Loucy (cell line): ENCODE results near the gene GRIN2D.

ENCODE experiments used
- H2AFZ ChIP-seq: fragments of 200-600 bp; sonication (generic); 2 replicates; pipeline ENCODE4 v1.6.0; 2016; ENCODE audit warnings: antibody characterized with exemption, mild to moderate bottlenecking, low read length, moderate library complexity
- H3F3A ChIP-seq: fragments of 200-600 bp; 2 replicates; pipeline ENCODE4 v1.6.0; 2016; ENCODE audit warnings: antibody characterized with exemption, low read depth, mild to moderate bottlenecking
- H3K27me3 ChIP-seq: fragments of 200-600 bp; sonication (generic); 2 replicates; pipeline ENCODE4 v1.6.1; 2014; ENCODE audit warnings: low read length, mild to moderate bottlenecking; ENCODE audit not compliant: insufficient read depth, poor library complexity, severe bottlenecking
- H3K36me3 ChIP-seq: fragments of 200-600 bp; sonication (generic); 2 replicates; pipeline ENCODE4 v1.6.1; 2016; ENCODE audit warnings: low read length; ENCODE audit not compliant: insufficient read depth
- H3K4me1 ChIP-seq: fragments of 200-600 bp; sonication (generic); 2 replicates; pipeline ENCODE4 v1.5.1; 2014; ENCODE audit warnings: low read length, mild to moderate bottlenecking; ENCODE audit not compliant: insufficient read depth, poor library complexity, severe bottlenecking
- H3K4me2 ChIP-seq: fragments of 200-600 bp; sonication (generic); 2 replicates; pipeline ENCODE4 v1.6.0; 2014; ENCODE audit warnings: antibody characterized with exemption, low read length, low read depth, mild to moderate bottlenecking; ENCODE audit not compliant: poor library complexity, severe bottlenecking
- H3K4me3 ChIP-seq: fragments of 200-600 bp; sonication (generic); 2 replicates; pipeline ENCODE4 v1.5.1; 2014; ENCODE audit warnings: low read length, mild to moderate bottlenecking, mixed read lengths; ENCODE audit not compliant: poor library complexity, severe bottlenecking
- H3K79me2 ChIP-seq: fragments of 200-600 bp; sonication (generic); 2 replicates; pipeline ENCODE4 v1.6.1; 2014; ENCODE audit warnings: low read length; ENCODE audit not compliant: insufficient read depth
- H3K9ac ChIP-seq: fragments of 200-600 bp; sonication (generic); 2 replicates; pipeline ENCODE4 v1.6.0; 2014; ENCODE audit warnings: mild to moderate bottlenecking, low read depth, low read length, moderate library complexity; ENCODE audit not compliant: poor library complexity, severe bottlenecking
- H3K9me2 ChIP-seq: fragments of 200-600 bp; sonication (generic); replicated peaks from 2 replicates; pipeline ENCODE4 v1.6.1; 2016; ENCODE audit warnings: low read depth, low read length, mixed read lengths
- H3K9me3 ChIP-seq: fragments of 200-600 bp; sonication (generic); 2 replicates; pipeline ENCODE4 v1.6.1; 2014; ENCODE audit warnings: mild to moderate bottlenecking, antibody characterized with exemption, low read length, low read depth; ENCODE audit not compliant: insufficient read depth
- H4K20me1 ChIP-seq: fragments of 200-600 bp; sonication (generic); 2 replicates; pipeline ENCODE4 v1.6.0; 2014; ENCODE audit warnings: antibody characterized with exemption, low read length, mild to moderate bottlenecking; ENCODE audit not compliant: insufficient read depth, poor library complexity, severe bottlenecking
- CTCF ChIP-seq: fragments of 200-600 bp; sonication (generic); conservative IDR thresholded peaks from 2 replicates; pipeline ENCODE4 v1.5.1; 2014; ENCODE audit warnings: mild to moderate bottlenecking, antibody characterized with exemption, low read length
- EZH2phosphoT487 ChIP-seq: fragments of 200-600 bp; IDR thresholded peaks from 2 replicates; pipeline ENCODE4 v1.6.1; 2018; ENCODE audit warnings: antibody characterized with exemption, mild to moderate bottlenecking, moderate library complexity, borderline replicate concordance

Gene GRIN2D

DNA sequence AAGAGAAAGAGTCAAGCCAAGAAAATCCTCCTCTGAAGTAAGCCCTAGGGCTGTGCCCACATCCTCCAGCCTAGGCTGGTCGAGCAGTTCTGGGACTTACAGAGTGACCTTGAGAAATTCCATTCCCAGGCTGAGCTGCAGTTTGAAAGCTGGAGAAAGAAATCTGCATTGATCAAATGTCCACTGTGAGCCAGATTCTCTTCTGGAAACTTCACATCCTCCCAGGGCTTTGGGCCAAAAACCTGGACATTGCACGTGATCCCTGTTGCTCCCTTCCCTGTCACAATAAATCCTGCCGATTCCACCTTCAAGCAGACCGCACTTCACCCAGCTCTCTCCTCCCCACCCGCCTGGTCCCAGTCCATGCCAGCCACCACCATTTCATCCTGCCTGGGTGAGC, 45.4 kb upstream of the GRIN2D start:
- Histone ChIP-seq H4K20me1 (no peaks in the 10 kb centered on the region), H3K9me2 (no peaks in the 10 kb centered on the region), H3K27me3 (no peaks in the 10 kb centered on the region), H3K4me1 (no peaks in the 10 kb centered on the region), H3K4me3 (no peak overlapping the region), H2AFZ (no peak overlapping the region), H3F3A (no peaks in the 10 kb centered on the region), H3K36me3 (peaks cover 3% of the 10 kb centered on the region; the same call in 1 of the 2 replicates), H3K4me2 (no peak overlapping the region), H3K9ac (no peak overlapping the region), H3K9me3 (no peaks in the 10 kb centered on the region), H3K79me2 (no peaks in the 10 kb centered on the region)
- TF ChIP-seq CTCF (no peak), EZH2phosphoT487 (no peak)

GRCh38 chr19:48348737-48349136, 44.7 kb upstream of the GRIN2D start:
- Histone ChIP-seq H2AFZ (no peak overlapping the region), H3K79me2 (no peaks in the 10 kb centered on the region), H3F3A (no peaks in the 10 kb centered on the region), H3K27me3 (no peaks in the 10 kb centered on the region), H3K4me3 (no peak overlapping the region), H3K4me1 (no peaks in the 10 kb centered on the region), H3K9me3 (no peaks in the 10 kb centered on the region), H3K9me2 (no peaks in the 10 kb centered on the region), H3K4me2 (no peak overlapping the region), H3K9ac (no peak overlapping the region), H4K20me1 (no peaks in the 10 kb centered on the region), H3K36me3 (no peaks in the 10 kb centered on the region)
- TF ChIP-seq CTCF, result no peak
- no peak for TF ChIP-seq EZH2phosphoT487

- no peaks in the 10 kb centered on the region for H3K4me1 ChIP-seq
- no peaks in the 10 kb centered on the region for H3K79me2 ChIP-seq
- no peak overlapping the region for H2AFZ ChIP-seq
- H3K9me3 ChIP-seq, result no peaks in the 10 kb centered on the region
- no peak overlapping the region for H3K9ac ChIP-seq
- H3F3A ChIP-seq, result no peaks in the 10 kb centered on the region
- H3K27me3 ChIP-seq, result no peaks in the 10 kb centered on the region
- H3K4me2 ChIP-seq, result no peak overlapping the region
- TF ChIP-seq CTCF, result no peak
- H3K4me3 ChIP-seq, result no peak overlapping the region
- no peaks in the 10 kb centered on the region for H4K20me1 ChIP-seq
- no peaks in the 10 kb centered on the region for H3K36me3 ChIP-seq
- H3K9me2 ChIP-seq, result no peaks in the 10 kb centered on the region
Observed at GRCh38 chr19:48350856-48351255, 42.6 kb upstream of the GRIN2D start.
